Fibroblast of upper back skin (primary cell): ENCODE measurements around the gene CASP2.

Experiments used
- DNase-seq: peaks from one replicate; pipeline ENCODE4 v3.0.0-alpha.2; 2013

Gene CASP2

DNA sequence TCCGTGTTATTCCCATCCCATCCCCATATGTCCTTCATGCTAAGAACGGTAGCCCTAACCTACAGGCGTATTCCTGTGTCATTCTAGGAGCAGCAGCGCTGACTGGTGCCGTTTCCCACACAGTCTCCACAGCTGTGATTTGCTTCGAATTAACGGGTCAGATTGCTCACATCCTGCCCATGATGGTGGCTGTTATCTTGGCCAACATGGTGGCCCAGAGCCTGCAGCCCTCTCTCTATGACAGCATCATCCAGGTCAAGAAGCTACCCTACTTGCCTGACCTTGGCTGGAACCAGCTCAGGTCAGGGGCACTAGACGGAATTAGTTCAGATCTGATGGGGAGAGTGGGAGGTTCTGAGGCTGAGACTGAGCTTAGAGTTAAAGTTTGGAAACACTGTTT, 53.7 kb downstream of the CASP2 start:
- DNase-seq = no peak

DNA sequence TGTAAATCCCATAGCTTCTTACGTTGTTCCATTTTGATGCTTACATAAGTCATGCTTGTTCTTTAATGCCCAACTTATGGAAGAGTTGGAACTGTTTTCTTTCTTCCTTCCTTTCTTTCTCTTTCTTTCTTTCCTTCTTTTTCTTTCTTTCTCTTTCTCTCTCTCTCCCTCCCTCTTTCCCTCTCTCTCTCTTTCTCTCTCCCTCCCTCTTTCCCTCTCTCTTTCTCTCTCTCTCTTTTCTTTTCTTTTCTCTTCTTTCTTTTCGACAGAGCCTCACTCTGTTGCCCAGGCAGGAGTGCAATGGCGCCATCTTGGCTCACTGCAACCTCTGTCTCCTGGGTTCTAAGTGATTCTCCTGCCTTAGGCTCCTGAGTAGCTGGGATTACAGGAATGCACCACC, 55.4 kb downstream of the CASP2 start:
- DNase-seq = no peak

DNA sequence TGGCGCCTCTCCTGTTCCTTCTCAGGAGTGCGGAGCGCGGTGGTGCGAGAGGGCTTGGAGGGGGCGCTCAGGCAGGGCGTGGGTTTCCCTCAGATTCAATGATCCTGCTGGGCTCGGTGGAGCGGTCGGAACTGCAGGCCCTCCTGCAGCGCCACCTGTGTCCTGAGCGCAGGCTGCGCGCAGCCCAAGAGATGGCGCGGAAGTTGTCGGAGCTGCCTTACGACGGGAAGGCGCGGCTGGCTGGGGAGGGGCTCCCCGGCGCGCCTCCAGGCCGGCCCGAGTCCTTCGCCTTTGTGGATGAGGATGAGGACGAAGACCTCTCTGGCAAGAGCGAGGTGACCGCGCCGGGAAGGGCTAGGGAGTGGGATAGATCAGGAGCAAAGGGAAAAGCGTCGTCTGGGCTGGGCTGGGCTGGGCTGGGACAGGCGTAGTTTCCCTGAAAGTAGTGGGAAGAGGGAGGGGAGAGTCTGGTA, 57.3 kb downstream of the CASP2 start:
- peak; percentile 25 for DNase-seq

DNA sequence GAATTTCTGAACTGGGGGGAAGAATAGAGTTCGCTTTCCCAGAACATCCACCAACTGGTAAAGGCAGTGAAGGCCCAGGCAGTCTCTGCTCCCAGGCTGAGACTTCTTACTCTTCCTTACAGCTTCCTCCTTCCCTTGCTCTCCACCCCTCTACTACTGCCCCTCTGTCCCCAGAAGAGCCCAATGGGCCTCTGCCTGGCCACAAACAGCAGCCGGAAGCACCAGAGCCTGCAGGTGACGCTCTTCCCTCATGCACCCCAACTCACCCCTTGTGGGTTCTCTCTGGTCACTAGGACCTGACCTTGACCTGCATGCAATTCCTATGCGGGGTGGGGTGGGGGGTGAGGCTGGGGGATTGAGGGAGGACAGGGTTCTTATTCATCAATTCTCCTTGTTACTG, 57.9 kb downstream of the CASP2 start:
- no peak for DNase-seq

DNA sequence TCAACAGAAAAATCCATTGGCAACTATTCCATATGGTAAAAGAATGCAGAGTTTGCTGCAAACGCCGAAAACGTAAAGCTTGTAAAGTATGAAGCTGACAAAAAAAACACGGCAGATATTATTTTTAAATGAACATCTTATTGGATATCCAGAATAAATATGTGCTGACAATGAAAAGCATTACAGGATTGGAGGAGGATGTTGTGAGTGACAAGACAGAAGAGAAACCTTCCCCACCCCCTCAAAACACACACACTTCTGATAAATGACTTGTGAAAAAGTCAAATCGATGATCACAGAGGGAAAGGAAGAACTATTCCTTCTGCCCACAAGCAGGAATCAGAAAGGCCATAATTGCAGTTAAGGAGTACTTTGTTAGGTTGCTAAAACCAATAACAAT, 59.8 kb downstream of the CASP2 start:
- DNase-seq = no peak

GRCh38 chr7:143351060-143351459, 62.9 kb downstream of the CASP2 start:
- DNase-seq = peak; percentile 19

GRCh38 chr7:143351574-143351973, 63.4 kb downstream of the CASP2 start:
- DNase-seq = no peak

GRCh38 chr7:143352531-143353002, 64.4 kb downstream of the CASP2 start:
- no peak for DNase-seq

GRCh38 chr7:143354376-143354775, 66.2 kb downstream of the CASP2 start:
- DNase-seq = no peak

- DNase-seq = no peak
These were observed 66.8 kb downstream of the CASP2 start for GRCh38 chr7:143354965-143355364.

DNA sequence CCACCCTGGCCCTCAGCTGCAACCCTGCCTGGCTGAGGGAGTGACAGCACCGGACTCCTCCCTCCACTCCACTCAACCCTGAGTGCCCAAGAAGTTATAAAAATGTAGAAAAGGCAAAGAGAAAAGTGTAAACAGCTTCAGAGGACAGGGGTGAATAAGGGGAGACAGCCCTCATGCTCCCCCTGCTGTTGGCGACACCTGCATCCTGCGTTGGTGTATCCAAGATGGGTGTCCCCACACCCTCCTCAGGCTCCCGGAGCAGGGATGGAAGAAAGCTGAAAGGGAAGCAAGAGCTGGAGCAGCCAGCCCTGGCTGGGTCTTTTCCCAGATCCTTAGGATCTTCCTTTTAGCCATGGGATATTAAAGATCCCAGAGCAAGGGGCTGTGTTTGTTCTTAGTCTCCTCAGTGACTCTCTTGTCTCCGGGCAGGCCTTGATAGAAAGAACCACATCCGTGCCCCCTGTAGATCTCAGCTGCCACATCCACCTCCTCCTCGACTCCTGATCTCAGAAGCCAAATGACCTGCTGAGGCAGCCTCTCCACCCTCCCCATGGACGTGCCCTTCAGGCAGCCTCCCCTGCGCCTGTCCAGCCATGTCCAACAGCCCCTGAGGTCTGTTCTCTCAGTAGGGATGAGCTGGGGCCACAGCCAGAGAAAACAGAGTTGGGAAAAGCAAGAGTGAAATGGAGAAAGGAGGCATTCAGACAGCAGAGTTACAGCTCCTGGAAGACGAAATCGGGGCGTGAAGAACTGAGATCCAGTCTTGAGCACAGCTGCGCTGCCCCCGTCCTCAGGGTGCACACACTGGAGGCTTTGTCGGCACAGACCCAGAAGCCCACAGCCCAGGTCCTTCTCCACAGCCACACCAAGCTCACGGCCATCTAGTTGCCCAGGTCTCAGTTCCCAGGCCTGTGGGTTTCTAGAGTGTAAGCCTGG, 67.6 kb downstream of the CASP2 start:
- no peak for DNase-seq

DNA sequence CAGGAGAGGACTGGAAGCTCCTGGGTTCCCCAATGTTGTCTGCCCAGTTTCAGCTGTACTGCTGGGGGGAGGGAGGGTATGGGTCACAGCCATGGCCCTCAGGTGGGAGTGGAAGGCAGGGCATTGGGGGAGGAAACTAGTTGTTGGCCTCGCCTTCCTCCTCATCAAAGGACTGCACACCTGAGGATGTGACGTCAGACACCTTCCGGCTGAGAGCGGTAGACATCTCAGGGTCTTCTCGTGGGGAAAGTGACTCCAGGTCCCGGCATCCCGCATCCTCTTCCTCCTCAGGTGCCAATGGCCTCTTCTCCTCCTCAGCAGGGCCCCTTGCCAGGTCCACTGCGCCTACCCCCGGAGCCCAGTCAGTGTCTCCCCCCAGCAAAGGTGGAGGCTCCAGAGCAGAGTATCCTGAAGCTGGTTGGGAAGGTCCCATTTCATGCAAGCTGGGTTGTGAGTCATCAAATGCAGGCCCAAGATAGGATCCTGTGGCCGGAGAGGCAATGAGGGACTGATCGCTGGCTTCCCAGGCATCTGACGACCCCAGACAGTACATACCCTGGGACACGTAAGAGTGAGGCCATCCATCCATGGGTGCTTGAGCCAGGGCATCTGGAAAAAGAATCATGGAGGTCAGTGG, 68.4 kb downstream of the CASP2 start:
- DNase-seq = no peak
